ENCODE results near the gene GIT1.

Gene GIT1

GRCh38 chr17:29615492-29616299 is 26.2 kb upstream of the GIT1 start:
- TF ChIP-seq, protein P1, sequence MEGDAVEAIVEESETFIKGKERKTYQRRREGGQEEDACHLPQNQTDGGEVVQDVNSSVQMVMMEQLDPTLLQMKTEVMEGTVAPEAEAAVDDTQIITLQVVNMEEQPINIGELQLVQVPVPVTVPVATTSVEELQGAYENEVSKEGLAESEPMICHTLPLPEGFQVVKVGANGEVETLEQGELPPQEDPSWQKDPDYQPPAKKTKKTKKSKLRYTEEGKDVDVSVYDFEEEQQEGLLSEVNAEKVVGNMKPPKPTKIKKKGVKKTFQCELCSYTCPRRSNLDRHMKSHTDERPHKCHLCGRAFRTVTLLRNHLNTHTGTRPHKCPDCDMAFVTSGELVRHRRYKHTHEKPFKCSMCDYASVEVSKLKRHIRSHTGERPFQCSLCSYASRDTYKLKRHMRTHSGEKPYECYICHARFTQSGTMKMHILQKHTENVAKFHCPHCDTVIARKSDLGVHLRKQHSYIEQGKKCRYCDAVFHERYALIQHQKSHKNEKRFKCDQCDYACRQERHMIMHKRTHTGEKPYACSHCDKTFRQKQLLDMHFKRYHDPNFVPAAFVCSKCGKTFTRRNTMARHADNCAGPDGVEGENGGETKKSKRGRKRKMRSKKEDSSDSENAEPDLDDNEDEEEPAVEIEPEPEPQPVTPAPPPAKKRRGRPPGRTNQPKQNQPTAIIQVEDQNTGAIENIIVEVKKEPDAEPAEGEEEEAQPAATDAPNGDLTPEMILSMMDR (IDR thresholded peaks at IDR 0.05; ENCODE audit: low read depth, low read length): no peak
- H3K4me3 ChIP-seq (ENCODE audit: low read depth, low read length): peak overlapping the region; percentile 21; the same call in 1 of the 2 replicates

GRCh38 chr17:29615048-29615385 is 25.6 kb upstream of the GIT1 start:
- no peak overlapping the region for H3K4me3 ChIP-seq (ENCODE audit: low read depth, low read length)
- TF ChIP-seq, protein P1 (IDR thresholded peaks at IDR 0.05; ENCODE audit: low read depth, low read length): no peak

DNA sequence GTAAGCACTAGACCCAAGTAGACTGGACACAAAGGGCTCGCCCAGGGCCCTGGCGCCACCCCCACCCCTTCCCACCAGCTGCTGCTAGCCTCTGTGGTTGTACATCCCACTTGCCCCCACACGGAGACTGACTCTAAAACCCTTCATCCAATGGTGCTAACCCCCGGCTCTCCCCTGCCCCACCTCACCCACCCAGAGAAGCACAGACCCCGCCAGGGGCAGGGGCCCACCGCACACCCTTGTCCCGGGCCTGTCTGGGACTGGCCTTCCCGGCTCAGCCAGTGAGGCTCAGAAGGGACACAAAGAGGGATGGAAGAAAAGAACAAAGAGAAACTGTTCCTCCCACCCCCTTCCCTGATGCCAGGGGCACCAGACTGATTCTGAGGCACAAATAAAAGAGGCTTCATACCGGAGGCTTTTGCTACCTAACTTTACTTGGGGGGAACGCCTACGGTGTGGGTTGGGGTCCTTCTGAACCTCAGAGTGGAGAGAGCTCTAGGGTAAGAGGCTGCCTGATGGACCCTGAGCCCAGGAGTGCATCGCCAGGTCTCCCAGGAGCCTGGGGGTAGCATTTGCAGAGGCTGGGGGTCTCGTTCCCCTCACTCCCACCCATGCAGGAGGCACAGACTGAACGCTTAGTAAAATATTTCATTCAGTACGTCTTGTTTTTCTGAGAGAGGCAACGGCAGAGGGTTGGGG is 25.1 kb upstream of the GIT1 start:
- no peak overlapping the region for H3K4me3 ChIP-seq (ENCODE audit: low read depth, low read length)
- TF ChIP-seq, protein P1 (IDR thresholded peaks at IDR 0.05; ENCODE audit: low read depth, low read length): no peak

DNA sequence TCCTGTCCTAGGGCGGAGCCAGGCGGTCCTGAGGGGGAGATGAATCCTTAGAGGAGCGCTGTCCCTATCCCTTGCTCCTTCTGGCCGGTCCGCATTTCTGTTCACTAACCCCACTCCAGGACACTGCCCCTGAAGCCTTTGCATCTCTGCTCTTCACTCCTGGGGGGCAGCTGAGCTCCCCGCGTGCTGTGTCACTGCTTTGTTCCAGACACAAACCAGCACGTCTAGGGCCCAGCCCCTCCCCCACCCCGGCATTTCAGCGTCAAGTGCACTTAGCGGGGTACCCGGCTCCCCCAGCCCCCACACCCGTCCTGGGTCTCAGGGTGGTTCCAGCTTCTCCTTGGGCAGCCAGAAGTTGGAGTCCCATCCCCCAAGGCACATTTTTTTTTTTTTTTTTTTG is 24.4 kb upstream of the GIT1 start:
- TF ChIP-seq, protein P1 (IDR thresholded peaks at IDR 0.05; ENCODE audit: low read depth, low read length): no peak
- peak overlapping the region; percentile 27 for H3K4me3 ChIP-seq (ENCODE audit: low read depth, low read length)

DNA sequence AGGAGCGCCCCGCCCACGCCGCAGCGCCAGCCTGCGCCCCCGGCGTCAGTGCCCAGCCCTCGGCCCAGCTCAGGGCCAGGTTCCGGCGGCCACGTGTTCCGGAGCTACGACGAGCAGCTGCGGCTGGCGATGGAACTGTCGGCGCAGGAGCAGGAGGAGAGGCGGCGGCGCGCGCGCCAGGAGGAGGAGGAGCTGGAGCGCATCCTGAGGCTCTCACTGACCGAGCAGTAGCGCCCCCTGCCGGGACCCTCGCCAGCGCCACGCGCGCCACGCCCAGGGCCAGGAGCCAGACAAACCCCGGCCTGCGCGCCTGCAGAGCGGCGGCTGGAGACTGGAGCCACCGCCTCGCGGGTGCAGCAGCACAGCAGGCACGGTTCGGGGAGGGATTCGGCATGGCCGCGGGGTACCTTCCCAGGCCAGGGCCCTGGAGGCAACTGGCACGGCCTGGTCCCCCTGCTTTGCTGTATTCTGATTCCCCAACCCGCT is 23.9 kb upstream of the GIT1 start:
- TF ChIP-seq, protein P1 (IDR thresholded peaks at IDR 0.05; ENCODE audit: low read depth, low read length): peak; percentile 75

DNA sequence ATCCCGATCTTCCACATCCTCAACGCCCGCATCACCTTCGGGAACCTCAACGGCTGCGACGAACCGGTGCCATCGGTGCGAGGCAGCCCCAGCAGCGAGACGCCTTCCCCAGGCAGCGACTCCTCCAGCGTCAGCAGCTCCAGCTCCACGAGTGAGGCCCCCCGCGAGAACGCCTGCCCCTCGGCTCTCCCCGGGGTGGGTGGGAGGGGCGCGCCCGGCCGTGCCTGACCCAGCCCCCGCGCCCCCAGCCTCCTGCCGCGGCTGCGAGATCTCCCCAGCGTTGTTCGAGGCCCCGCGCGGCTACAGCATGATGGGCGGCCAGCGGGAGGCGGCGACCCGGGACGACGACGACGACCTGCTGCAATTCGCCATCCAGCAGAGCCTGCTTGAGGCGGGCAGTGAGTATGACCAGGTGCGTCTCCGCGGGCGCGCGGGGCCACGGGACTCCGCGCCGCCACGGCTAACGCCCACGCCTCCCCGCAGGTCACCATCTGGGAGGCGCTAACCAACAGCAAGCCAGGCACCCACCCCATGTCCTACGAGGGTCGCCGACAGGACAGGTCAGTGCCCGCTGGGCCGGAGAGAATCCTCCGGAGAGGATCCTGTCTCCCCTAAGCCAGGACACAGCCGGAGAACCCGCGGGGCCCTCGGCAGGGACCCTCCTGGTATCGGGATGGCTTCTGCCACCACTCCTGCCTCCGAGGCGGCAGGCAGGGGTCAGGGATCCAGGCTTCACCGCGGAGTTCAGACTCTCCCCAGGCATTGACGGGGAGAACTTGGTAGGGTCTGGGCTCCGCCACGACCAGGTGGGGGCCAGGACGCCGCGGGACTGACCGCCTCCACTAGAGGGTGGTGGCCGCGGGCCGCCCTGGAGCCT is 23.2 kb upstream of the GIT1 start:
- H3K4me3 ChIP-seq (ENCODE audit: low read depth, low read length): no peak overlapping the region
- TF ChIP-seq, protein P1 (IDR thresholded peaks at IDR 0.05; ENCODE audit: low read depth, low read length): no peak

More for the DNA sequence above, 23.9 kb upstream of the GIT1 start:
- H3K4me3 ChIP-seq (ENCODE audit: low read depth, low read length): peak overlapping the region; percentile 27

All from WI38 (cell line).